PFSK-1 (cell line): ENCODE data around the gene FDXR.

Experiments used
- FOXP2 ChIP-seq: optimal IDR thresholded peaks from 2 replicates; pipeline ENCODE3; 2011; ENCODE audit warnings: borderline replicate concordance, control low read depth, inconsistent platforms; ENCODE audit not compliant: insufficient read depth; ENCODE audit errors: extremely low read length, extremely low read depth
- POLR2AphosphoS5 ChIP-seq: IDR thresholded peaks from 2 replicates; pipeline ENCODE4 v1.6.1; 2012; ENCODE audit warnings: low read depth, mild to moderate bottlenecking, control low read depth, low read length, moderate library complexity
- SIN3A ChIP-seq: IDR thresholded peaks from 2 replicates; pipeline ENCODE4 v1.6.1; 2012; ENCODE audit warnings: mild to moderate bottlenecking, low read length, moderate library complexity, borderline replicate concordance; ENCODE audit not compliant: insufficient read depth
- TAF1 ChIP-seq: IDR thresholded peaks from 2 replicates; pipeline ENCODE4 v1.6.1; 2012; ENCODE audit warnings: low read length, control low read depth, borderline replicate concordance; ENCODE audit not compliant: insufficient read depth
- TF ChIP-seq, protein P1 (sequence below), 2 experiments: IDR thresholded peaks; 2 replicates each; pipeline versions ENCODE4 v1.6.1 to v1.8.0; 2011 to 2012; ENCODE audit warnings: low read depth in 2 of 2, low read length in 2 of 2, control low read depth in 1 of 2, inconsistent platforms in 1 of 2, mild to moderate bottlenecking in 1 of 2, moderate library complexity in 1 of 2; ENCODE audit not compliant: insufficient read depth in 1 of 2

FDXR gene

DNA sequence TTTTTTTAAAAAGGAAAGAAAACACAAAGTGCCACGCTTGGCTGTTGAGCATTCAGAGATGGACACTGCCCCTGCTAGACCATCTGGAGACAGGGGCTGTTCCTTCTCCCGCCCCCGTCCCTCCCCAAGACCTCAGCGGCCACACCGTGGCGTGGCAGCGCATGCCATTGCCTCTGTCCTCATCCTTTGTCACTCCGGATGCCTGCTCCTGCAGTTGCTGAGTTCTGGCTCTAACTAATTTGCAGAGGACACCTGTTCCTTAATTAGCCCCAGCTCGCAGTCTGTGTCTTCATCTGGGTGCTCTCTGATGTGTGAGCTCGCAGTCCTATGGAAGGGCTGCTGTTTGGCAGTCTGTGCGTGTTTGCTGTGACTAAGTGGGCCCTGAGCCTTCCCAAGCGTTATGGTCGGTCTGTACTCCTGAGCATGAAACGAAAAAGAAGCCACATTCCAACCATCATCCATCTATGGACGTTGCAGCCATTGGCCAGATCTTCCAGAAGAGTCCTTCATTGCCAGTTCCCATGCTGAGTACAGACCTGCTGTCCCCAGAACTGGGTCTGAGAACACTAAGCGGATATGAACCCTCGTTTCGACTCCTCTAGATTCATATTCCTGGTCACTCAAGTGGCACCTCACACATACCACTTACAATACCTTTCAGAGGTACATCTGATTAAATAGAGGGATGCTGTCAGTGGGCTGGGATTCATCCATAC lies 55.7 kb downstream of the FDXR start:
- TF ChIP-seq POLR2AphosphoS5 (no peak), TAF1 (no peak), FOXP2 (no peak), SIN3A (no peak)
- TF ChIP-seq, protein P1, sequence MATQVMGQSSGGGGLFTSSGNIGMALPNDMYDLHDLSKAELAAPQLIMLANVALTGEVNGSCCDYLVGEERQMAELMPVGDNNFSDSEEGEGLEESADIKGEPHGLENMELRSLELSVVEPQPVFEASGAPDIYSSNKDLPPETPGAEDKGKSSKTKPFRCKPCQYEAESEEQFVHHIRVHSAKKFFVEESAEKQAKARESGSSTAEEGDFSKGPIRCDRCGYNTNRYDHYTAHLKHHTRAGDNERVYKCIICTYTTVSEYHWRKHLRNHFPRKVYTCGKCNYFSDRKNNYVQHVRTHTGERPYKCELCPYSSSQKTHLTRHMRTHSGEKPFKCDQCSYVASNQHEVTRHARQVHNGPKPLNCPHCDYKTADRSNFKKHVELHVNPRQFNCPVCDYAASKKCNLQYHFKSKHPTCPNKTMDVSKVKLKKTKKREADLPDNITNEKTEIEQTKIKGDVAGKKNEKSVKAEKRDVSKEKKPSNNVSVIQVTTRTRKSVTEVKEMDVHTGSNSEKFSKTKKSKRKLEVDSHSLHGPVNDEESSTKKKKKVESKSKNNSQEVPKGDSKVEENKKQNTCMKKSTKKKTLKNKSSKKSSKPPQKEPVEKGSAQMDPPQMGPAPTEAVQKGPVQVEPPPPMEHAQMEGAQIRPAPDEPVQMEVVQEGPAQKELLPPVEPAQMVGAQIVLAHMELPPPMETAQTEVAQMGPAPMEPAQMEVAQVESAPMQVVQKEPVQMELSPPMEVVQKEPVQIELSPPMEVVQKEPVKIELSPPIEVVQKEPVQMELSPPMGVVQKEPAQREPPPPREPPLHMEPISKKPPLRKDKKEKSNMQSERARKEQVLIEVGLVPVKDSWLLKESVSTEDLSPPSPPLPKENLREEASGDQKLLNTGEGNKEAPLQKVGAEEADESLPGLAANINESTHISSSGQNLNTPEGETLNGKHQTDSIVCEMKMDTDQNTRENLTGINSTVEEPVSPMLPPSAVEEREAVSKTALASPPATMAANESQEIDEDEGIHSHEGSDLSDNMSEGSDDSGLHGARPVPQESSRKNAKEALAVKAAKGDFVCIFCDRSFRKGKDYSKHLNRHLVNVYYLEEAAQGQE (IDR thresholded peaks at IDR 0.05; ENCODE audit: insufficient read depth in 1 of 2, low read depth in 2 of 2, low read length in 2 of 2), result no peak

DNA sequence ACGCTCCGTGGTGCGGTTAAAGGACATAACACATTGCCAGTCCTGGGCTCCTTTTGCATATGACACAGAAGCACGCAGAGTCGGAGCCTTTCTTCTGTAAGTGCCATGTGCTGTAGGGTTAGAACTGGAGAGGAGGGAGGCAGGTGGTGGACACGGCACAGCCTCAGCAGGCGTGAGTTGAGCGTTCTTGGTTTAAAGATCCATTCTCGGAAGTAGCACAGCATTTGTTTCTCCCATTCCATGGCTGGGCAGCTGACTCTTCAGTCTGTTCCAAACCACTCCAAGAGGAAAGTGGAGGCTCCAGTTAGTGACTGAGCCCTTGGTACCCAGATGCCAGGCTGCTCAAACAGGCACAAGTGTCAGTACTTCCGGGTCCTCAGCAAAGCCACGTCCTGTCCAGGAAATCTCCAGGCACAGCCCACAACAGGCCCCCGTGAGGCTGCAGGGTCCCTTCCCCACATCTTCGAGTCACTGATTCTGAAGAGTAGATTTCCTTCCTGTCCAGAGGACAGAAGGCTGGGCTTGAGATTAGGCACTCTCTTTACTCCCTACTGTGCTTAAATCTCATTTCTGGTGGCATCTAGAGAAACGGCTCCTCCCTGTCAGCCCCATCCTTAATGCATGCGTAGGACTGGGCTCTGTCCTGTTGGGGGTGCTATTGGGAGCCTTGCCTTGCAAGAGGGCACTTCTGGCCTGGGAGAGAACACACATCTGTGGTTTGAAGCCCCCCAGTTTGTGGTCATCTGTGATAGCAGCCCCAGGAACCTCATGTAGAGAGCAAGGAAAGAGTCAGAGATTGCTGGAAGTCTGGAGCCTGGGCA lies 57.0 kb downstream of the FDXR start:
- TF ChIP-seq FOXP2 (no peak), POLR2AphosphoS5 (no peak), TAF1 (no peak), SIN3A (no peak)
- TF ChIP-seq, protein P1 (IDR thresholded peaks at IDR 0.05; ENCODE audit: insufficient read depth in 1 of 2, low read depth in 2 of 2, low read length in 2 of 2), result no peak

GRCh38 chr17:74815067-74815466 lies 57.7 kb downstream of the FDXR start:
- TF ChIP-seq TAF1 (no peak), SIN3A (no peak), FOXP2 (no peak), POLR2AphosphoS5 (no peak)
- TF ChIP-seq, protein P1 (IDR thresholded peaks at IDR 0.05; ENCODE audit: insufficient read depth in 1 of 2, low read depth in 2 of 2, low read length in 2 of 2), result no peak

- TF ChIP-seq, protein P1 (IDR thresholded peaks at IDR 0.05; ENCODE audit: insufficient read depth in 1 of 2, low read depth in 2 of 2, low read length in 2 of 2), result no peak
- no peak for TF ChIP-seq TAF1
- no peak for TF ChIP-seq SIN3A
- no peak for TF ChIP-seq FOXP2
- TF ChIP-seq POLR2AphosphoS5, result no peak
Observed at GRCh38 chr17:74814453-74814852, 58.3 kb downstream of the FDXR start.
